ENCODE data around the gene DLG2.

- no peak for TF ChIP-seq POLR2A (IDR thresholded peaks at IDR 0.05)
- no peak for TF ChIP-seq CTCF (IDR thresholded peaks at IDR 0.05)
- no peak for TF ChIP-seq EP300 (IDR thresholded peaks at IDR 0.05)
Observed at GRCh38 chr11:84188521-84188920, 1438.6 kb downstream of the DLG2 start.

Data from tibial nerve (tissue), 4 donors.